ENCODE results near the gene AADACL3.
"Not testable (repeated sequence)": the region's sequence is repeated elsewhere in the genome, so short reads cannot be mapped to it uniquely, and the experiment has no call there.

Gene AADACL3

DNA sequence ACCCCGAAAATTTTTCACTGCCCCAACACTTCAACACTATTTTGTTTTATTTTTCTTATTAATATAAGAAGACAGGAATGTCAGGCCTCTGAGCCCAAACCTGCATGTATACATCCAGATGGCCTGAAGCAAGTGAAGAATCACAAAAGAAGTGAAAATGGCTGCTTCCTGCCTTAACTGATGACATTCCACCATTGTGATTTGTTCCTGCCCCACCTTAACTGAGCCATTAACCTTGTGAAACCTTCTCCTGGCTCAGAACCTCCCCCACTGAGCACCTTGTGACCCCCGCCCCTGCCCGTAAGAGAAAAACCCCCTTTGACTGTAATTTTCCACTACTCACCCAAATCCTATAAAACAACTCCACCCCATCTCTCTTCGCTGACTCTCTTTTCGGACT, 2.3 kb upstream of the AADACL3 start:
- H3K4me3 ChIP-seq (ENCODE audit: low read depth, low read length), result not testable (repeated sequence)

- no peak overlapping the region for H3K4me3 ChIP-seq (ENCODE audit: low read depth, low read length)
Observed at GRCh38 chr1:12714710-12715475, 1.0 kb upstream of the AADACL3 start.

DNA sequence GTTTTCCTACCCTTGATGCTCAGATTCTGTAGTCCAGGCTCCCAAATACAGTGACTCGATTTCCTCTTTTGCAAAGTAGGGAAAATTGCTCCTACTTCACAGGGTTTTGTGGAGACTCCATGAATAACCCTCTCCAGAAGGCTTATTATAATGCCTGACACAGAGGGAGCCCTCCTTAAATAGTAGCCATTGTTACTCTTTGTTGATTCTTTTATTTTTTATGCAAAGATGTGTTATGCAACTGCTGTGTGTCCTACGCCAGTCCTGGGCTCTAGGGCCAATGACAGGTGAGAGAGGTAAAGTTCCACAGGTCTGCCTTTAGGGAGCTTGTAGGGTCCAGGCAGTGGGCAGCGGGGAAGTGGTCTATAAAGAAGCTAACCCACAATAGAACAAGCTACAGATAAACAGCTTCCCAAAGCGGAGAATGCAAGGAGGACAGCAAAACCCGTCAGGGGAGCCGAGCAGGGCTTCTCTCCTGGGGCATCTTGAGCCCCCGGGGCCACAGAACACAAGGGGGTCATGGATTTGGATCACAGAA, 1.5 kb downstream of the AADACL3 start:
- no peak overlapping the region for H3K4me3 ChIP-seq (ENCODE audit: low read depth, low read length)

DNA sequence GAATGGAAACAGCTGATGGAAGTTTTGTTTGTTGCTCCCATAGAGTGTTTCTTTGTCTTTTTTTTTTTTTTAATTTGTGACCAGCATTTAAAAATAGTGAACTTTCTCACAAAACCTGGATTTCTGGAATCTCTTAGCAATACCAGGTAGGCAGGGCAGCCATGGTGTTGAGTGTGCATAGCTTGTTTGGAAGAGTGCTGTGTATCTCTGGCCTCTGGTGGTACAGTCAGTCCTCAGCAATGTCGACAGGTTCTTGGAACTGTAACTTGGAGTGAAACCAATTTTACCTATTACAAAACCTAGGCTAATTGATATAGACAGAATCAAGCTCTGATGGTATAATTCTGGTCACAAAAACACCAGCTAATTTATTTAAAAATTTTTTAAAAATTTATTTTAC, 6.7 kb downstream of the AADACL3 start:
- no peak overlapping the region for H3K4me3 ChIP-seq (ENCODE audit: low read depth, low read length)

- no peak overlapping the region for H3K4me3 ChIP-seq (ENCODE audit: low read depth, low read length)
Observed at GRCh38 chr1:12728391-12728790, 12.5 kb downstream of the AADACL3 start.

GRCh38 chr1:12730156-12730555, 14.2 kb downstream of the AADACL3 start:
- no peak overlapping the region for H3K4me3 ChIP-seq (ENCODE audit: low read depth, low read length)

DNA sequence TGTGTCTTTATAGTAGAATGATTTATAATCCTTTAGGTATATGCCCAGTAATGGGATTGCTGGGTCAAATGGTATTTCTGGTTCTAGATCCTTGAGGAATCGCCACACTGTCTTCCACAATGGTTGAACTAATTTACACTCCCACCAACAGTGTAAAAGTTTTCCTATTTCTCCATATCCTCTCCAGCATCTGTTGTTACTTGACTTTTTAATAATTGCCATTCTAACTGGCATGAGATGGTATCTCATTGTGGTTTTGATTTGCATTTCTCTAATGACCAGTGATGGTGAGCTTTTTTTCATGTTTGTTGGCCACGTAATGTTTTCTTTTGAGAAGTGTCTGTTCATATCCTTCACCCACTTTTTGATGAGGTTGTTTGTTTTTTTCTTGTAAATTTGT, 15.2 kb downstream of the AADACL3 start:
- not testable (repeated sequence) for H3K4me3 ChIP-seq (ENCODE audit: low read depth, low read length)

DNA sequence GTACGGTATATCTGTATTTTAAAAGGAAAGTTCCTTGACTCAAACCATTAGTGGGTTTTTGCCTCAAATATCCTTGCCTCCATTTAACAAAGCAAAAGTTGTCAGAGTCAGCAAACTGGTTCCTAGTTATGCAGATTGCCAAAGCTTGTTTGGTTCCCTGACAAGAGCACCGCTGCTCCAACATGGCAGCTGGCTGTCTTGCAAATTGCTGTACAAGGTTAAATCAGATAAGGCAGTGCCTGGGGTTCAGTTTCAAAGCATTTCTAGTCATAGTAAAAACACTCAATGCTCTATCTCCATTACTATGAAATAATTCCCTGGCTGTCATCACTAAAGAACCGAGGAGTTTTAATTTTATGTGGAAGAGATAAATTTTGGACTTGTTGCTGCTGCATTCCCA, 18.7 kb downstream of the AADACL3 start:
- no peak overlapping the region for H3K4me3 ChIP-seq (ENCODE audit: low read depth, low read length)

DNA sequence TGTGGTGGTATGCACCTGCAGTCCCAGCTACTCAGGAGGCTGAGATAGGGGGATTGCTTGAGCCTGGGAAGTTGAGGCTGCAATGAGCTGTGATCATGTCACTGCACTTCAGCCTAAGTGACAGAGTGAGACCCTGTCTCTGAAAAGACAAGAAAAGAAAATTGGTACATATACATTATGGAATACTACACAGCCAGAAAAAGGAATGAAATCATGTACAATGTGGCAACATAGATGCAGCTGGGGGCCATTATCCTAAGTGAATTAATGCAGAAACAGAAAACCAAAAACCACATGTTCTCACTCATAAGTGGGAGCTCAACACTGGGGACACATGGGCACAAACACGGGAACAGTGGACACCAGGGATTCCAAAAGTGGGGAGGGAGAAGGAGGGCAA, 23.0 kb downstream of the AADACL3 start:
- H3K4me3 ChIP-seq (ENCODE audit: low read depth, low read length), result no peak overlapping the region

DNA sequence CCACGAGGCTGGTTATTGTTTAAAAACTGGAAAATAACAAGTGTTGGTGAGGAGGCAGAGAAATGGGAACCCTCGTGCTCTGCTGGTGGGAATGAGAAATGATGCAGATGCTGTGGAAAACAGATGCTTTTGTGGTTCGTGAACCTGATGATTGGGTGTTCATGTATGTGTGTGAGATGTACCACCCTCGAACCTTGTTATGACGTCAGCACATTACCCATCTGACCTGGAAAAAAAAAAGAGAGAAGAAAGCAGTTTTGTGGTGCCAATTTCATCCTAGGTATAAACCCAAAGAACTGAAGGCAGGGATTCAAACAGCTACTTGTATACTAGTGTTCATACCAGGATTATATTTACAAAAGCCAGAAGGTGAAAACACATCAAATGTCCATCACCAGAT, 23.7 kb downstream of the AADACL3 start:
- H3K4me3 ChIP-seq (ENCODE audit: low read depth, low read length), result no peak overlapping the region

GRCh38 chr1:12741946-12742345, 26.0 kb downstream of the AADACL3 start:
- no peak overlapping the region for H3K4me3 ChIP-seq (ENCODE audit: low read depth, low read length)

GRCh38 chr1:12745126-12745991, 29.4 kb downstream of the AADACL3 start:
- H3K4me3 ChIP-seq (ENCODE audit: low read depth, low read length), result no peak overlapping the region

DNA sequence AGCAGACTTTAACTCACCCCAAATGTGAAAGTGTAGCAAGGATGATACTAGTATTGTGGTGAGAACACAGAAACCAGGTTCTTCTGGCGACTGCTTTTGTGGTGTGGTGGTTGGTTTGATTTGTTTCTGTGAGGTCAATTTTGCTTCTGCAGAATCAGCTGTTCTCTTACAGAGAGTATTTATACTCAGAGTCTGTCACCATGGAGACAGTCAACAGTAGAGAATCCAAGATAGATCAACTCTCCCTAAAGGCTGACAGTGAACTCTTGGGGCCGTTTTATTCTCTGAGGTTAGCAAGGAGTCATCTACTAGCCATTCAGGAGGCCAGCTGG, 30.0 kb downstream of the AADACL3 start, which contains the start of gene CFAP107:
TSS of gene CFAP107 (plus strand) at position 209 of the 332 bp plus-strand sequence. CDS start 231 bp downstream, outside the sequence.
- H3K4me3 ChIP-seq (ENCODE audit: low read depth, low read length), result no peak within 1 kb of the TSS

DNA sequence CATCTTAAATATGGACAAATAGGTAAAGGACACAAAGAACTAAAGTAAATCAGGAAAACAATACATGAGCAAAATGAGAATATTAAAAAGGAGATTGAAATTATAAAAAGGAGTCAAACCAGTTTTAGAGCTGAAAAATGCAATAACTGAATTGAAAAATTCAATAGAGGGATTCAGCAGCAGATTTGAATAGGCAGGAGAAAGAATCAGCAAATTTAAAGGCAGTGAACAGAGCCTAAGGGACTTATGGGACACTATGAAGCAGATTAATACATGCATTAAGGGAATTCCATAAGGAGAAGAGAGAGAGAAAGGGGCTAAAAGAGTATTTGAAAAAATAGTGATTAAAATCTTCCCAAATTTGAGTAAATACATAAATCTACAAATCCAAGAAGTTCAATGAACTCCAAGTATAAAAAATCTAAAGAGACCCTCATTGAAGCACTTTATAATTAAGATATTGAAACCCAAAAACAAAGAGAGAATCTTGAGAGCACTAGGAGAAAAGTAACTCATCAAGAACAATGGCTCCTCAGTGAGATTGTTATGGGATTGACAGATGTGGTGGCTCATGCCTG, 33.0 kb downstream of the AADACL3 start:
- H3K4me3 ChIP-seq (ENCODE audit: low read depth, low read length), result no peak overlapping the region

GRCh38 chr1:12754738-12755137, 38.8 kb downstream of the AADACL3 start:
- no peak overlapping the region for H3K4me3 ChIP-seq (ENCODE audit: low read depth, low read length)

- H3K4me3 ChIP-seq (ENCODE audit: low read depth, low read length), result no peak overlapping the region
Observed at GRCh38 chr1:12756273-12756672, 40.4 kb downstream of the AADACL3 start.

- H3K4me3 ChIP-seq (ENCODE audit: low read depth, low read length), result no peak overlapping the region
Observed at GRCh38 chr1:12756768-12757413, 41.0 kb downstream of the AADACL3 start.

DNA sequence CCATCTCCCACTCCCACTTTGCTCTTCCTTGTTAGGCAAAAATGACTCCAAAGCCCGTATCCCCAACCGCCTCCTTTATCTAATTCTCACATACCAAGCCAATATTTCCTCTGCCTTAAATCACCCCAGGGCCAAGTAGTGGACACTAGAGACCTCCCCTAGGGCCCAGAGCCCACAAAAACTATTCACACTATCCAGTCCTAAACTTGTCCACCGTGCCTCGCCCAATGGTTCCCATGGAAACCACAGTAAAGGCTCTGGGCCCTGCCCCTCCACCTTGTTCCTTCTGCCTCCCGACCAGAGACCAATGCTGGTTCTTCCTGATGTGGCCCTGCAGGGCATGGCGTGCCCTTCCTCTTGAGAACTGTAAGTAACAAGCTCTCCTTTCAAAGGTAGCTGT, 41.9 kb downstream of the AADACL3 start:
- no peak overlapping the region for H3K4me3 ChIP-seq (ENCODE audit: low read depth, low read length)

DNA sequence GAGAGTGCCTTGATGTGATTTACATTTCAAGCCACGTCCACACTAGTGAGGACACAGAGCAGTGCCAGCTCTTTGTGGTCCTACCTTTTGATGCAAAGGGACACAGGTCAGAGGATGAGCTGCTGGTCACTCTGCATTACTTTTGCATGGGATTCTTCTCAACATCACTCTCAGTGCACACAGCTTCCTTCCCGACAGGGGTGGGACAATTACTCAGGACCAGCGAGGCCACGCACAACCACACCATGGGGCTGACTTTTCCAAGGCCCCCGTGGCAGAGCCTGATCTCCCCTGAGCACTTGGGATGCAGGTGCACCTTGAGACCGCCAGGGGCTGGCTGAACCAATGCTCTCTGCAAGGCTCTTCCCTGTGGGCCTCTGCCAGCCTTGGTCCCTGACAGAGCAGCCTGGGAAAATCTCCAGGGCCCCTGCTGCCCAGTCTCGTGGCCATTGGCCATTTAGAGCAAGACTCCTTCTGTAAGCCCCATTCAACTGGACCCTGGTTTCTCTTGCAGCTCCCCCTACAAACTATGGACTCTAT, 44.4 kb downstream of the AADACL3 start:
- H3K4me3 ChIP-seq (ENCODE audit: low read depth, low read length), result no peak overlapping the region

DNA sequence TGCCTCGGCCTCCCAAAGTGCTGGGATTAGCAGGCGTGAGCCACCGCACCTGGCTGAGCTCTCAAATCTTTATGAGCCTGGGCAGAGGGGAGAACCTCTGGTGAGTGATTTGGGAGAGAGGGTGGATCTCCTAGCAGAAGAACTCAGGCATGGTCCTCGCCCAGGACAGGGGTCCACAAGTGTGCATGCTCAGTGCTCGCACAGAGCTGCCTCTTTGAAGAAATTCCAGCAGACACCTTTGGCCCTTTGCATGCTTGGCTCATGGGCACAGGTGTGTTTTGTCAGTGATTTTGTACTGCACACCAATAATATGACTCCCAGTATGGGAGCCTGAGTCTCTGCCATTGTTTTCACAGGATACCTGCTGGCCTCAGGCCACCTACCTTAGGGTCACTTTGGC, 45.9 kb downstream of the AADACL3 start:
- no peak overlapping the region for H3K4me3 ChIP-seq (ENCODE audit: low read depth, low read length)

- no peak overlapping the region for H3K4me3 ChIP-seq (ENCODE audit: low read depth, low read length)
Observed at GRCh38 chr1:12762766-12763165, 46.9 kb downstream of the AADACL3 start.
